Mucosa of descending colon (tissue), 3 donors: ENCODE measurements around the gene RBM33. TPM values are rescaled to one million over a fixed set of nuclear protein-coding genes. Genes with fewer than 3 reads are reported as not detected.

Experiments
- ATAC-seq: fragments of 200-7000 bp; cut with Tn5 transposase; one replicate; pipeline ENCODE4 v1.9.1; 2020; ENCODE audit warnings: mild to moderate bottlenecking, moderate library complexity
- DNase-seq, 3 donors: peaks; one replicate each; pipeline ENCODE4 v3.0.0-alpha.2; 2020
- H3K36me3 ChIP-seq: fragments of 200-600 bp; one replicate; pipeline ENCODE4 v1.8.0; 2021; ENCODE audit warnings: low read depth, mild to moderate bottlenecking
- H3K4me1 ChIP-seq: fragments of 200-600 bp; one replicate; pipeline ENCODE4 v1.8.0; 2021; ENCODE audit warnings: low read depth, mild to moderate bottlenecking
- H3K4me3 ChIP-seq: fragments of 200-600 bp; one replicate; pipeline ENCODE4 v1.8.0; 2021; ENCODE audit warnings: mild to moderate bottlenecking
- H3K9me3 ChIP-seq: fragments of 200-600 bp; one replicate; pipeline ENCODE4 v1.8.0; 2021; ENCODE audit warnings: mild to moderate bottlenecking
- intact Hi-C, 2 donors: fragments of 100-400 bp; cut with DNase I in 1 of 2; cut with micrococcal nuclease in 1 of 2; formaldehyde crosslinking; loops; one replicate each; pipeline versions ENCODE4 v1.11.0 to v1.11.1; 2022; cut with DNase I, micrococcal nuclease
- total RNA-seq, 3 donors: library from RNA; stranded (reverse); fragmentation: NEBNext Ultra II Directional in 2 of 3; extraction: Animal tissue kit (Norgen Biotek cat#: 25700) in 2 of 3; gene quantifications; one replicate each; pipeline versions ENCODE4 v1.2.1 to v1.2.4, GENCODE V29; 2021 to 2023
- TF ChIP-seq, protein P1 (sequence below): fragments of 200-600 bp; IDR thresholded peaks from one replicate; pipeline ENCODE4 v1.8.0; 2022; ENCODE audit warnings: antibody characterized with exemption, mild to moderate bottlenecking
- donor health status: DM: no; HTN: no; CAD: no; lungs with moderate emphysema.
- donor health status: DM: no; HTN: no; CAD: no.
- donor health status: DM: no; HTN: yes; CAD: no.

Gene RBM33
- total RNA-seq, 3 donors from 2014 or later: 59.9 to 75.8 (median 69.8) TPM

DNA sequence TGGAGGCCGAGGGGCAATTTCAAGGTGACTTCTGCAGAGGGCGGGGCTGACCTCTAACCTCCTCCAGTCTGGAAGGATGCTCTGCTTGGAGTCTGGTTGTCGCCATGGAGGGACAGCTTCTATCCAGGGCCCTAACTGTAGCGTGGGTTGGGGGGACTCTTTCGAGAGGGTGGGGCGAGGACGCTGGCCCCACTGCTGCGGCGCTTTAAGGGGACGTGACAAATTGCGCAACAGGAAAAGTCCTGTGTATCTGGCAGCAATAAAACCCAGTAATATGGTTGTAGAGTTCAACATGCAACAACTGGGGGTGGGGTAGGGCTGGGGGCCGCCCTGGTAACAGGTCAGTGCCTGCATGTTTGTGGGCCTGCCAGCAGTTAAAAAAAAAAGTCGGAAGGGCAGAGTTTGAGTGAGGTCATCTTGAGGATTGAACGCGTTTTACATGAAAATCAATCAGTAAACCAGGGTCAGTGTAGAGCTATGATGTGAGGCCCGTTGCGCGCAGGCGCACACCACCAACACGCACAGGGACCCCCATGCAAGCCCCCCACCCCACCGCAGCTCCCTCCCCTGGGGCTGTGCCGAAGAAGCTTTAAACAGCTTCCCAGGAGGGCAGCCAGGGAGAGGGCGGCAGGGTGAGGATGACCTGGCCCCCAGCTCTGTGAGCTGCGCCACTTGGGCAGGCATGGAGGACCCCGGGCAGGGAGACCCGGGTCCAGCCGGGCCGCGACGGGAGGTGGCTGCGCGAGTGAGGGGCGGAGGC lies 163.5 kb downstream of the RBM33 start:
- intact Hi-C loops: loop anchor here in 1 of 2 donors (10.0 kb wide), 1 partner anchor 1017 kb away; no protein-coding TSS in a partner anchor
- ATAC-seq (peak; percentile 54), DNase-seq (peak; percentile 78 to 84 (median 78))
- Histone ChIP-seq H3K4me1 (peaks cover 49% of the 10 kb centered on the region), H3K4me3 (no peak overlapping the region), H3K9me3 (no peaks in the 10 kb centered on the region), H3K36me3 (no peaks in the 10 kb centered on the region)
- TF ChIP-seq, protein P1, sequence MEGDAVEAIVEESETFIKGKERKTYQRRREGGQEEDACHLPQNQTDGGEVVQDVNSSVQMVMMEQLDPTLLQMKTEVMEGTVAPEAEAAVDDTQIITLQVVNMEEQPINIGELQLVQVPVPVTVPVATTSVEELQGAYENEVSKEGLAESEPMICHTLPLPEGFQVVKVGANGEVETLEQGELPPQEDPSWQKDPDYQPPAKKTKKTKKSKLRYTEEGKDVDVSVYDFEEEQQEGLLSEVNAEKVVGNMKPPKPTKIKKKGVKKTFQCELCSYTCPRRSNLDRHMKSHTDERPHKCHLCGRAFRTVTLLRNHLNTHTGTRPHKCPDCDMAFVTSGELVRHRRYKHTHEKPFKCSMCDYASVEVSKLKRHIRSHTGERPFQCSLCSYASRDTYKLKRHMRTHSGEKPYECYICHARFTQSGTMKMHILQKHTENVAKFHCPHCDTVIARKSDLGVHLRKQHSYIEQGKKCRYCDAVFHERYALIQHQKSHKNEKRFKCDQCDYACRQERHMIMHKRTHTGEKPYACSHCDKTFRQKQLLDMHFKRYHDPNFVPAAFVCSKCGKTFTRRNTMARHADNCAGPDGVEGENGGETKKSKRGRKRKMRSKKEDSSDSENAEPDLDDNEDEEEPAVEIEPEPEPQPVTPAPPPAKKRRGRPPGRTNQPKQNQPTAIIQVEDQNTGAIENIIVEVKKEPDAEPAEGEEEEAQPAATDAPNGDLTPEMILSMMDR: no peak

DNA sequence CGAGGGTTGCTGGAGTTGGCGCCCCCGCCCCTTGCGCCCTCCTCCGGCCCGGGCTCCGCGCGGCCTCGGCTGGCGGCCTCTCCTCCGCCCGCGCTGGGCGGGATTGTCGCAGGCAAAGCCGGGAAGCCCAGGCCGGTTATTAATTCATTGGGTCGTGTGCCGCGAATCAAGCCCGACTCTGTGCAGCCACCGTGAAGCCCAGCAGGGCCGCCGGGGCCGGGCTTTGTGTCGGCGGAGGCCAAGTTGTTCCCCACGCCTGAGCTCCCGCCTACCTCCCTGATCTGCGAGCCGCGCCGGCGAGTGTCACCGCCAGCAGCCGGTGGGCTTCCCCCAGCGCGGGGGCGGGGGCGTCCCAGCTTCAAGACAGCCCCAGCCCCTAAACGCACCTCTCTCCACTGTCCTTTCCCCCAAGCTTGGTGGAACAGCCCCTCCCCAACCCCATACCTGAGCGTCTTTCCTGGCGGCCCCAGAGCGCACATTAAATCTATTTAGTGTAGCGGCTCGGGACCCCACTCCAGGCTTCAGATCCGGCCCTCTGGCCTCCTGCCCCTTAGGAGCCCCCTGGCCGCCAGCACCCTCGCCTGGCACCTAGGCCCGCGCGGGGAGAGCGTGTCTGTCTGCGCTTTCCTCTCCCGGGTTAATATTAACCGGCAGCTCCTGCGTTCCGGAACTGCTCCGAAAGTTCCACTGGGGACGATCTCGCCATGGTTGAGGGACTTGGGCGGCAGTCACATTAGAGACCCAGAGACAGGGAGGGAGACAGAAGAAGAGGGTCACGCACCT lies 164.3 kb downstream of the RBM33 start:
- DNase-seq: peak; percentile 67 to 75 (median 71)
- TF ChIP-seq, protein P1: no peak
- H3K4me3 ChIP-seq: no peak overlapping the region
- no peaks in the 10 kb centered on the region for H3K9me3 ChIP-seq
- no peaks in the 10 kb centered on the region for H3K36me3 ChIP-seq
- ATAC-seq: peak; percentile 60
- intact Hi-C loops: loop anchor here in 1 of 2 donors (10.0 kb wide), 1 partner anchor 1016 kb away; no protein-coding TSS in a partner anchor
- peaks cover 46% of the 10 kb centered on the region for H3K4me1 ChIP-seq

DNA sequence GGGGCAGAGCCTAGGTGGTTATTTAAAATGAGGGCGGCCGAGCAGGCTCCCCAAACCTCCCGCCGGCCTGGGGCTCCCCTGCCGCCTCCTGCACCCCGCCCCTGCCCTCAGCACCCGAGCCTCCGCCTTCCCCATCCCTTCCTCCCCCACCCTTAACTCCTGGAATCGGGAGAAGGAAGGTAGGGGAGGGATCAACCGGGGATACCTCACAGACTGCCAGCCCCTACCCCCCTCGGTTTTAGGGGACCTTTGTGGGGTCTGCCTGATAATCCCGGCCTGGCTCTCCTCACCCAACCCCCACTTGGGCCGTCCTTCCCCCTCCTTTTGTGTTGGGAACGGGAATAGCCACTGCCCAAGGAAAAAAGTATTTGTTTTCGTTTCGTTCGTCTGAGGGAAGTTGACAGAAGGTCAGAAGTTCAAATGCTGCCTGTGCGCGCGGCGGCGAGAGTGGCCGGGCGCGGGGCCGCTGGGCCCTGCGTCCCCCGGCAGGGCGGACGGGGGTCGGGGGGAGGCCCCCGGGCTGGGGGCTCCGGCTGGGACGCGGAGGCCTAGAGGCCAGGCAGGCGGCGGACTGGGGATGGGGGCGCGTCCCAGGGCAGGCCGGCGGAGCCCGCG lies 165.0 kb downstream of the RBM33 start:
- peak; percentile 53 for ATAC-seq
- peaks cover 43% of the 10 kb centered on the region for H3K4me1 ChIP-seq
- intact Hi-C loops: loop anchor here in 1 of 2 donors (10.0 kb wide), 1 partner anchor 1015 kb away; no protein-coding TSS in a partner anchor

DNA sequence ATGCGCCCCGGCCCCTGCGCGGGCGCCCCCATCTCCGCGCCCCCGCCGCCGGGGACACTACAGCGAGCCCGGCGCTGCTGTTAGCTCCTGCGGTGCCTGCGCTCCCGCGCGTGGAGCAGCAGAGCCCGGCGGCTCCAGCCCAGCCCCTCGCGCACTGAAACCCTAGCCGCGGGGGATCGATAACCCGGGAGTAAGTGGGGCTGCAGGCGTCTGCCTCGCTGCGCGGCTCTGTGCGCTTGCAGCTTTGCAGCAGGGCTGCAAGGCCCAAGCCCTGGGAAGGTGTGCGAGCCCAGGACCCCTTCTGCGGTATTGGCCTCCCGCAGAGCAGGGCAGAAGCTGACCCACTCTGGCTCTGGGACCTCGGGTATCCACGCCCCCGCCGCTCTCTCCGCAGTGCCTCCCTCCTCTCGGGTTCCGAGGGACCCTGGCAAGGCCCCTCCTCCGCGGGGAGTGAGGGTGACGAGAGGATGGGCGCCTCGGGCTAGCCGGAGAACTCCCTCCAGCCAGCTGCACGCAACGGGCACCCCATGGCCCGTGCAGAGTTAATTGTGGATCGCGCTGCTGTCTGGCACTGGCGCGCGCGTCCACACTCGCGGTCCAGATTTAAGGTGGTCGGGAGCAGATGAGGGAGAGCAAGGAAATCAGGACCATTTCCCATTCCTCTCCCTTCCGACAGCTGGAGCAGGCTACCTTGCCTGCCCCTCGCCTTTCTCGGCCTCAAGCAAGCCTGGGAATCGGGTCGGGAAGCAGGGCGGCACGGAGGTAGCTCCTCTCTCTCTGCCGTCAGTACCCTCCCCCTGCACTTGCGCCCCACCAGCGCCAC lies 165.7 kb downstream of the RBM33 start:
- Histone ChIP-seq H3K36me3 (no peaks in the 10 kb centered on the region), H3K4me1 (peaks cover 36% of the 10 kb centered on the region), H3K4me3 (no peak overlapping the region), H3K9me3 (no peaks in the 10 kb centered on the region)
- TF ChIP-seq, protein P1: no peak
- ATAC-seq (no peak), DNase-seq (peak in 1 of 3 donors; percentile 55)
- intact Hi-C loops: loop anchor here in 1 of 2 donors (10.0 kb wide), 1 partner anchor 1015 kb away; no protein-coding TSS in a partner anchor

More for the DNA sequence above, 165.0 kb downstream of the RBM33 start:
- TF ChIP-seq, protein P1: no peak
- no peaks in the 10 kb centered on the region for H3K9me3 ChIP-seq
- peak in 1 of 3 donors; percentile 63 for DNase-seq
- H3K36me3 ChIP-seq: no peaks in the 10 kb centered on the region
- no peak overlapping the region for H3K4me3 ChIP-seq
